Neutrophil (primary cell): ENCODE data around the gene GBF1.
A peak's percentile ranks its signal among the peaks of the same experiment; 100 is the strongest.
"Not testable (repeated sequence)": the region's sequence is repeated elsewhere in the genome, so short reads cannot be mapped to it uniquely, and the experiment has no call there.

Experiments used
- H3K27ac ChIP-seq: fragments of 200-600 bp; sonication (generic); 2 replicates; pipeline ENCODE4 v1.5.1; 2016; ENCODE audit warnings: mild to moderate bottlenecking, moderate library complexity
- H3K27me3 ChIP-seq: fragments of 200-600 bp; sonication (generic); 2 replicates; pipeline ENCODE4 v1.6.0; 2016; ENCODE audit warnings: mild to moderate bottlenecking
- H3K36me3 ChIP-seq: fragments of 200-600 bp; sonication (generic); 2 replicates; pipeline ENCODE4 v1.5.1; 2017
- H3K4me1 ChIP-seq, 2 experiments: fragments of 200-600 bp in 1 of 2; sonication (generic) in 1 of 2; 1 replicate in 1 of 2; 2 replicates in 1 of 2; pipeline versions ENCODE4 v1.5.1 to v1.6.1; 2013 to 2016; ENCODE audit warnings: low read depth in 1 of 2, low read length in 1 of 2, mild to moderate bottlenecking in 1 of 2, moderate library complexity in 1 of 2; ENCODE audit not compliant: control insufficient read depth in 1 of 2, insufficient read depth in 1 of 2
- H3K4me3 ChIP-seq, 2 experiments: fragments of 200-600 bp in 1 of 2; sonication (generic) in 1 of 2; 1 replicate in 1 of 2; 2 replicates in 1 of 2; pipeline ENCODE4 v1.5.1; 2013 to 2016; ENCODE audit warnings: low read depth in 1 of 2, low read length in 1 of 2, mild to moderate bottlenecking in 1 of 2, moderate library complexity in 1 of 2
- H3K9me3 ChIP-seq: fragments of 200-600 bp; sonication (generic); 2 replicates; pipeline ENCODE4 v1.5.1; 2016
- TF ChIP-seq, protein P1 (sequence below): fragments of 200-600 bp; sonication (generic); IDR thresholded peaks from 2 replicates; pipeline ENCODE4 v1.5.1; 2016; ENCODE audit warnings: antibody characterized with exemption

Gene GBF1

DNA sequence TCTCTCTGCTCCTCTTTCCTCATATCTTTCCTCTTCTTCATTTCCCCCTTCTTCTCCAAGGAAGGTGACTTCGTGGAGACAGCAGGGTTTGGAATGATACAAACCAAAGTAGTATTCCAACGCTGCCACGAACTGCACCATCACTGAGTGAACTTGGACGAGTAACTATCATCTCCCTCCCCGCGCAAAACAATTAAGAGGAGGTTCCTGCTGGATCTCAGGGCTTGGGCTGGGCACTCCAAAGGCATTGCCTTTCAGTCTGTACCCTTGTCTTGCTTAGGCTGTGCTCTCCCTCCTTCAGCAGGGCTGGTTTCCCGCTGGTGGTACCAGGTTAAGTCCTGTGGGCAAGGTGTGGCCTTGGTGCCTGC is 3.2 kb upstream of the GBF1 start:
- TF ChIP-seq, protein P1, sequence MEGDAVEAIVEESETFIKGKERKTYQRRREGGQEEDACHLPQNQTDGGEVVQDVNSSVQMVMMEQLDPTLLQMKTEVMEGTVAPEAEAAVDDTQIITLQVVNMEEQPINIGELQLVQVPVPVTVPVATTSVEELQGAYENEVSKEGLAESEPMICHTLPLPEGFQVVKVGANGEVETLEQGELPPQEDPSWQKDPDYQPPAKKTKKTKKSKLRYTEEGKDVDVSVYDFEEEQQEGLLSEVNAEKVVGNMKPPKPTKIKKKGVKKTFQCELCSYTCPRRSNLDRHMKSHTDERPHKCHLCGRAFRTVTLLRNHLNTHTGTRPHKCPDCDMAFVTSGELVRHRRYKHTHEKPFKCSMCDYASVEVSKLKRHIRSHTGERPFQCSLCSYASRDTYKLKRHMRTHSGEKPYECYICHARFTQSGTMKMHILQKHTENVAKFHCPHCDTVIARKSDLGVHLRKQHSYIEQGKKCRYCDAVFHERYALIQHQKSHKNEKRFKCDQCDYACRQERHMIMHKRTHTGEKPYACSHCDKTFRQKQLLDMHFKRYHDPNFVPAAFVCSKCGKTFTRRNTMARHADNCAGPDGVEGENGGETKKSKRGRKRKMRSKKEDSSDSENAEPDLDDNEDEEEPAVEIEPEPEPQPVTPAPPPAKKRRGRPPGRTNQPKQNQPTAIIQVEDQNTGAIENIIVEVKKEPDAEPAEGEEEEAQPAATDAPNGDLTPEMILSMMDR, result no peak
- peak overlapping the region in 1 of 2 experiments; percentile 59 for H3K4me3 ChIP-seq
- H3K4me1 ChIP-seq, result peaks cover 41% of the 10 kb centered on the region in 2 experiments
- H3K27ac ChIP-seq, result no peak overlapping the region
- H3K36me3 ChIP-seq, result no peaks in the 10 kb centered on the region
- peaks cover 64% of the 10 kb centered on the region for H3K27me3 ChIP-seq
- no peaks in the 10 kb centered on the region for H3K9me3 ChIP-seq

GRCh38 chr10:102243309-102243708 is 2.0 kb upstream of the GBF1 start:
- TF ChIP-seq, protein P1, result no peak
- Histone ChIP-seq H3K36me3 (no peaks in the 10 kb centered on the region), H3K27ac (no peak overlapping the region), H3K4me1 (peaks cover 45 to 49% of the 10 kb centered on the region in 2 experiments), H3K4me3 (no peak overlapping the region), H3K9me3 (no peaks in the 10 kb centered on the region), H3K27me3 (peaks cover 52% of the 10 kb centered on the region)

DNA sequence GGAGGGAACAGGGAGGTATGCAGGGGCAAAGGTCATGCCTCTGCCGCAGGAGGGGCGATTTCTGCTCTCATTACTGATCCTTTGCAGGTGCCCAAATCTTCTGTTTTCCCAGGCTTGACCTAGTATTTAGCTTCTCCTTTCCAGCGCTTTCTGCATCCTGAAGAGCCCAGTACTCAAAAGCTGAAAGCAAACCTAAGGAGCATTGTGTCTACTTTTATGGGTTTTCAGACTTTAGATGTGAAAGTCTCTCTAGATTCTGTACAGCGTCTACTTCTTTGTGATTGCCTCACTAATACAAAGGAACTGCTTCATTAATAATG is 560 bp downstream of the GBF1 start:
- H3K4me3 ChIP-seq, result peak overlapping the region; percentile 89 to 93
- H3K27ac ChIP-seq, result peak overlapping the region; percentile 90
- H3K36me3 ChIP-seq, result no peaks in the 10 kb centered on the region
- H3K9me3 ChIP-seq, result no peaks in the 10 kb centered on the region
- H3K4me1 ChIP-seq, result peaks cover 38 to 42% of the 10 kb centered on the region in 2 experiments
- TF ChIP-seq, protein P1, result no peak
- H3K27me3 ChIP-seq, result peaks cover 26% of the 10 kb centered on the region

DNA sequence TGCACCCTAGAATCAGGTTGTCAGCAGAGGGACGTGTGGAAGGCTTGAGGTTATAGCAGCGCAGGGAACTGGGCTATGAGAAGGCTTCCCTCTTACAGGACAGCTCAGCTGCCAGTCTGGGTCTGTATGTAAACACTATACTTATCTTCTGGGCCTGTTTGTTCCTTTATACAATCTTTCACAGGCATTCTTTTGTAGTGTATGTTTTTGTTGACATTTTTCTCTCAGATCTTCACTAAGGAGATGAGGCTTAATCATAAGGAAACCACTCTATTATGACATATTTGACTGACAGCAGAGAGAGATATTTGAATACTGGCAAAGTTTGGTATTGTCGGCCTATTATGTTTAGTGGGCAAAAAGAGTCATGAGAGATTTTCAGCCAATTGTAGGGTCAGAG is 929 bp downstream of the GBF1 start:
- H3K9me3 ChIP-seq, result no peaks in the 10 kb centered on the region
- H3K27me3 ChIP-seq, result peaks cover 22% of the 10 kb centered on the region
- TF ChIP-seq, protein P1, result no peak
- H3K36me3 ChIP-seq, result no peaks in the 10 kb centered on the region
- peak overlapping the region; percentile 89 to 93 for H3K4me3 ChIP-seq
- H3K4me1 ChIP-seq, result peaks cover 34 to 38% of the 10 kb centered on the region in 2 experiments
- H3K27ac ChIP-seq, result peak overlapping the region; percentile 90

GRCh38 chr10:102247734-102248133 is 2.4 kb downstream of the GBF1 start:
- Histone ChIP-seq H3K4me3 (no peak overlapping the region), H3K4me1 (peaks cover 26 to 28% of the 10 kb centered on the region in 2 experiments), H3K36me3 (no peaks in the 10 kb centered on the region), H3K9me3 (no peaks in the 10 kb centered on the region), H3K27me3 (peaks cover 7% of the 10 kb centered on the region), H3K27ac (no peak overlapping the region)
- TF ChIP-seq, protein P1, result no peak

GRCh38 chr10:102252508-102252907 is 7.2 kb downstream of the GBF1 start:
- not testable (repeated sequence) for H3K4me1 ChIP-seq, H3K36me3 ChIP-seq, H3K4me3 ChIP-seq, H3K9me3 ChIP-seq, H3K27ac ChIP-seq, H3K27me3 ChIP-seq
